H1 (cell line): ENCODE data around the gene PRIMA1. TPM values are rescaled to one million over a fixed set of nuclear protein-coding genes. Genes with fewer than 3 reads are reported as not detected.

Source experiments
- CTCF ChIA-PET: fragments of 300-600 bp; sonication (Branson Sonifier 250); formaldehyde crosslinking; loops from one replicate; lab custom pipeline; 2021; ENCODE audit not compliant: partially characterized antibody; lab: Charles Lee
- POLR2A ChIA-PET: fragments of 300-600 bp; sonication (Branson Sonifier 250); formaldehyde crosslinking; loops from one replicate; lab custom pipeline; 2021; ENCODE audit warnings: inconsistent platforms; ENCODE audit not compliant: partially characterized antibody; lab: Charles Lee
- DNase-seq, 2 experiments: peaks; one replicate each; pipeline versions ENCODE4 v3.0.0 to v3.0.0-alpha.2; 2010 to 2022; ENCODE audit warnings: low spot score in 2 of 2, low read depth in 1 of 2, mixed read lengths in 1 of 2
- FAIRE-seq: peaks from 2 replicates; lab custom pipeline; 2011; peaks lifted over from hg19 to GRCh38; lab: Jason Lieb, UNC
- H2AFZ ChIP-seq: 2 replicates; pipeline ENCODE4 v1.8.1; 2012; ENCODE audit warnings: low read length, inconsistent platforms
- H2AK5ac ChIP-seq: 2 replicates; pipeline ENCODE4 v1.6.1; 2013; ENCODE audit warnings: low read depth, low read length
- H2BK120ac ChIP-seq: replicated peaks from 2 replicates; pipeline ENCODE3; 2013; ENCODE audit warnings: low read depth, low read length, inconsistent platforms
- H2BK12ac ChIP-seq: 2 replicates; pipeline ENCODE4 v1.6.1; 2013; ENCODE audit warnings: low read depth, low read length
- H2BK15ac ChIP-seq: 2 replicates; pipeline ENCODE4 v1.6.1; 2013; ENCODE audit warnings: low read length
- H2BK20ac ChIP-seq: 2 replicates; pipeline ENCODE4 v1.6.1; 2013; ENCODE audit warnings: low read length
- H2BK5ac ChIP-seq: 2 replicates; pipeline ENCODE4 v1.6.1; 2013; ENCODE audit warnings: low read depth, low read length
- H3K14ac ChIP-seq: 2 replicates; pipeline ENCODE4 v1.6.1; 2013; ENCODE audit warnings: inconsistent platforms; ENCODE audit not compliant: insufficient read length
- H3K18ac ChIP-seq: 2 replicates; pipeline ENCODE4 v1.6.1; 2013; ENCODE audit warnings: low read length; ENCODE audit errors: extremely low read depth
- H3K23ac ChIP-seq: 2 replicates; pipeline ENCODE4 v1.6.1; 2013; ENCODE audit warnings: inconsistent platforms; ENCODE audit not compliant: insufficient read length
- H3K23me2 ChIP-seq: 2 replicates; pipeline ENCODE4 v1.6.1; 2013; ENCODE audit warnings: low read depth, low read length
- H3K27ac ChIP-seq: 2 replicates; pipeline ENCODE4 v1.6.1; 2011; ENCODE audit warnings: low read depth, low read length, inconsistent platforms
- H3K27me3 ChIP-seq, 4 experiments: replicated peaks in 1 of 4; 1 replicate in 1 of 4; 2 replicates in 3 of 4; pipeline versions ENCODE4 v1.6.1 to v1.8.1; 2011 to 2013; ENCODE audit warnings: low read length in 3 of 4, mild to moderate bottlenecking in 3 of 4, inconsistent platforms in 2 of 4, mixed read lengths in 2 of 4, moderate library complexity in 1 of 4; ENCODE audit not compliant: control insufficient read depth in 3 of 4, insufficient read depth in 3 of 4; ENCODE audit errors: extremely low read depth in 1 of 4
- H3K36me3 ChIP-seq, 4 experiments: 2 replicates each; pipeline versions ENCODE4 v1.6.1 to v1.8.1; 2011 to 2013; ENCODE audit warnings: mild to moderate bottlenecking in 4 of 4, low read length in 3 of 4, moderate library complexity in 2 of 4, control low read depth in 1 of 4, inconsistent platforms in 1 of 4; ENCODE audit not compliant: insufficient read depth in 4 of 4, control insufficient read depth in 2 of 4
- H3K4ac ChIP-seq: replicated peaks from 2 replicates; pipeline ENCODE3; 2013; ENCODE audit warnings: low read length, low read depth, mixed read lengths, inconsistent platforms; ENCODE audit not compliant: insufficient read length
- H3K4me1 ChIP-seq, 4 experiments: replicated peaks in 1 of 4; 1 replicate in 1 of 4; 2 replicates in 3 of 4; pipeline versions ENCODE4 v1.6.1 to v1.8.1; 2011 to 2013; ENCODE audit warnings: low read length in 3 of 4, inconsistent platforms in 2 of 4, mixed read lengths in 1 of 4; ENCODE audit not compliant: insufficient read depth in 4 of 4, control insufficient read depth in 3 of 4
- H3K4me2 ChIP-seq, 2 experiments: 2 replicates each; pipeline versions ENCODE4 v1.6.1 to v1.8.1; 2011 to 2013; ENCODE audit warnings: low read depth in 2 of 2, low read length in 2 of 2, control low read depth in 1 of 2, inconsistent platforms in 1 of 2, mild to moderate bottlenecking in 1 of 2; ENCODE audit not compliant: insufficient read depth in 1 of 2
- H3K4me3 ChIP-seq, 4 experiments: fragments of 200-600, 300-600 bp in 1 of 4; sonication (generic), shearing (Covaris generic), sonication (Bioruptor Twin) in 1 of 4; 2 replicates each; pipeline versions ENCODE4 v1.5.1 to v1.8.1; 2011 to 2016; ENCODE audit warnings: low read length in 4 of 4, low read depth in 3 of 4, control low read depth in 2 of 4, inconsistent platforms in 2 of 4, mild to moderate bottlenecking in 2 of 4, mixed read lengths in 1 of 4, moderate library complexity in 1 of 4; ENCODE audit not compliant: insufficient read depth in 2 of 4; ENCODE audit errors: extremely low read depth in 1 of 4
- H3K56ac ChIP-seq: replicated peaks from 2 replicates; pipeline ENCODE3; 2013; ENCODE audit warnings: low read depth, mild to moderate bottlenecking, mixed read lengths, low read length, inconsistent platforms; ENCODE audit not compliant: insufficient read length
- H3K79me1 ChIP-seq: 2 replicates; pipeline ENCODE4 v1.6.1; 2013; ENCODE audit warnings: low read depth, low read length, control low read depth
- H3K79me2 ChIP-seq, 2 experiments: 2 replicates each; pipeline versions ENCODE4 v1.6.1 to v1.8.1; 2012 to 2013; ENCODE audit warnings: low read length in 2 of 2, mild to moderate bottlenecking in 2 of 2, inconsistent platforms in 1 of 2; ENCODE audit not compliant: insufficient read depth in 2 of 2, control insufficient read depth in 1 of 2
- H3K9ac ChIP-seq, 4 experiments: replicated peaks in 1 of 4; 1 replicate in 1 of 4; 2 replicates in 3 of 4; pipeline versions ENCODE4 v1.6.1 to v1.8.1; 2011 to 2013; ENCODE audit warnings: low read depth in 3 of 4, low read length in 3 of 4, control low read depth in 2 of 4, mild to moderate bottlenecking in 2 of 4, moderate library complexity in 2 of 4, inconsistent platforms in 1 of 4; ENCODE audit errors: extremely low read depth in 1 of 4
- H3K9me3 ChIP-seq, 2 experiments: 2 replicates each; pipeline versions ENCODE4 v1.6.1 to v1.8.1; 2012 to 2013; ENCODE audit warnings: mild to moderate bottlenecking in 2 of 2, moderate library complexity in 2 of 2, control low read depth in 1 of 2, inconsistent platforms in 1 of 2, low read depth in 1 of 2, low read length in 1 of 2, mixed read lengths in 1 of 2; ENCODE audit not compliant: insufficient read depth in 2 of 2
- H4K20me1 ChIP-seq, 2 experiments: replicated peaks in 1 of 2; 2 replicates each; pipeline versions ENCODE3 to v1.8.1; 2011 to 2013; ENCODE audit warnings: inconsistent platforms in 2 of 2, low read length in 2 of 2, mild to moderate bottlenecking in 1 of 2; ENCODE audit not compliant: insufficient read depth in 2 of 2, control insufficient read depth in 1 of 2
- H4K5ac ChIP-seq: 2 replicates; pipeline ENCODE4 v1.6.1; 2013; ENCODE audit warnings: low read length, low read depth, mixed read lengths, inconsistent platforms; ENCODE audit not compliant: insufficient read length
- H4K8ac ChIP-seq: 2 replicates; pipeline ENCODE4 v1.8.0; 2013; ENCODE audit warnings: mild to moderate bottlenecking, moderate library complexity, low read length, inconsistent platforms; ENCODE audit not compliant: insufficient read depth; ENCODE audit errors: extremely low read depth
- H4K91ac ChIP-seq: replicated peaks from 2 replicates; pipeline ENCODE3; 2013; ENCODE audit warnings: low read length, mixed read lengths, inconsistent platforms; ENCODE audit not compliant: insufficient read length
- BCL11A ChIP-seq, 2 experiments: IDR thresholded peaks; one replicate each; pipeline ENCODE4 v1.6.1; 2011; ENCODE audit warnings: low read depth in 2 of 2, low read length in 2 of 2, mild to moderate bottlenecking in 2 of 2
- CBX8 ChIP-seq: fragments of 300-800, 300-1000 bp; sonication (generic); IDR thresholded peaks from 2 replicates; pipeline ENCODE4 v1.7.1; 2016; ENCODE audit warnings: low read depth, low read length, borderline replicate concordance
- CTBP2 ChIP-seq: IDR thresholded peaks from 2 replicates; pipeline ENCODE4 v1.7.0; 2011; ENCODE audit warnings: borderline replicate concordance, mild to moderate bottlenecking, moderate library complexity, mixed read lengths, low read length; ENCODE audit not compliant: insufficient read depth, insufficient read length
- GTF2F1 ChIP-seq: IDR thresholded peaks from 2 replicates; pipeline ENCODE4 v1.6.1; 2012; ENCODE audit warnings: low read depth, low read length, improper control_type of control experiment, borderline replicate concordance
- JUN ChIP-seq: IDR thresholded peaks from 2 replicates; pipeline ENCODE4 v1.6.1; 2011; ENCODE audit warnings: low read depth, mild to moderate bottlenecking, improper control_type of control experiment, low read length
- MAX ChIP-seq: IDR thresholded peaks from 2 replicates; pipeline ENCODE4 v1.6.1; 2012; ENCODE audit warnings: inconsistent platforms
- RNF2 ChIP-seq: fragments of 200-900, 300-1000 bp; sonication (generic); IDR thresholded peaks from 2 replicates; pipeline ENCODE4 v1.7.1; 2016; ENCODE audit warnings: borderline replicate concordance, low read depth, mild to moderate bottlenecking, antibody characterized with exemption, low read length; ENCODE audit not compliant: poor library complexity, severe bottlenecking; ENCODE audit errors: missing control alignments
- TCF12 ChIP-seq: IDR thresholded peaks from 2 replicates; pipeline ENCODE4 v1.6.1; 2011; ENCODE audit warnings: low read depth, mild to moderate bottlenecking, low read length
- USF2 ChIP-seq: IDR thresholded peaks from 2 replicates; pipeline ENCODE4 v1.6.1; 2011; ENCODE audit warnings: low read length, improper control_type of control experiment
- ZNF274 ChIP-seq: IDR thresholded peaks from 2 replicates; pipeline ENCODE4 v1.7.0; 2012; ENCODE audit warnings: low read length, borderline replicate concordance; ENCODE audit errors: extremely low read depth
- WGBS, 2 experiments: shearing (Covaris generic) in 1 of 2; methylation state at CpG; one replicate each; pipeline versions ENCODE4 v1.1.6 to v1.1.7; 2013 to 2015; ENCODE audit warnings: low lambda C conversion rate in 2 of 2, mixed read lengths in 2 of 2, inconsistent platforms in 1 of 2, low coverage in 1 of 2, missing lambda C conversion rate in 1 of 2; ENCODE audit not compliant: insufficient replicate concordance in 2 of 2, insufficient coverage in 1 of 2, insufficient read length in 1 of 2; ENCODE audit errors: extremely low coverage in 1 of 2, missing lambda C conversion rate in 1 of 2; 5-methylcytosine and 5-hydroxymethylcytosine counted together
- polyA plus RNA-seq, 7 experiments: library from polyadenylated mRNA; depleted of rRNA in 3 of 7; stranded (reverse) in 5 of 7; unstranded in 2 of 7; fragments of >200 nt in 5 of 7; fragments of 200-250 nt in 2 of 7; gene quantifications; 1 replicate in 5 of 7; 2 replicates in 1 of 7; 4 replicates in 1 of 7; pipeline versions ENCODE4 v1.2.1 to v1.2.3, GENCODE V29; 2011 to 2013; ENCODE audit warnings: missing spikeins in 2 of 7, mixed read lengths in 2 of 7
- total RNA-seq: library from RNA; stranded (reverse); fragmentation: NEBNext Ultra II Directional; extraction: Animal tissue kit (Norgen Biotek cat#: 25700); gene quantifications from 2 replicates; pipeline ENCODE4 v1.2.1, GENCODE V29; 2021

PRIMA1 gene
- total and polyA plus RNA-seq, 2 of the 8 experiments (the other 6 are each of a cell fraction or from before 2014, with no cell fraction given) = 2.8 to 4.5 TPM

GRCh38 chr14:93778856-93779629, 9.2 kb downstream of the PRIMA1 start:
- POLR2A ChIA-PET = no interaction called here
- Histone ChIP-seq H3K56ac (no peak overlapping the region), H3K23ac (no peak overlapping the region), H3K9ac (no peak overlapping the region), H2BK5ac (no peak overlapping the region), H2AK5ac (no peak overlapping the region), H3K27me3 (no peaks in the 10 kb centered on the region), H3K14ac (no peak overlapping the region), H2BK15ac (no peak overlapping the region), H4K5ac (no peak overlapping the region), H2BK20ac (no peak overlapping the region), H4K8ac (no peak overlapping the region), H4K20me1 (no peaks in the 10 kb centered on the region), H3K79me2 (no peaks in the 10 kb centered on the region), H3K36me3 (peaks cover 0 to 5% (median 0%) of the 10 kb centered on the region in 4 experiments; a peak in 1 of 8 replicates), H3K9me3 (no peaks in the 10 kb centered on the region), H3K4me3 (no peak overlapping the region), H2AFZ (no peak overlapping the region), H4K91ac (no peak overlapping the region), H2BK120ac (no peak overlapping the region), H3K23me2 (no peaks in the 10 kb centered on the region), H3K4me1 (peaks cover 0 to 3% (median 0%) of the 10 kb centered on the region in 4 experiments; a peak in 2 of 7 replicates), H3K4me2 (no peak overlapping the region), H3K18ac (no peak overlapping the region; the same call in 1 of the 2 replicates), H2BK12ac (no peak overlapping the region), H3K27ac (no peak overlapping the region), H3K4ac (no peak overlapping the region), H3K79me1 (no peaks in the 10 kb centered on the region)
- DNase-seq = no peak
- CTCF ChIA-PET = interaction anchor here (2.6 kb wide), 1 partner anchor 125 kb away, joined by 10 read pairs; no protein-coding TSS in a partner anchor
- no peak for FAIRE-seq
- 90% methylated on average over 9 of the region's 20 CpGs; no CpG with 5 or more reads in 1 of the 2 experiments for WGBS, 2 experiments
- TF ChIP-seq USF2 (no peak), CBX8 (no peak), CTBP2 (no peak), BCL11A (IDR thresholded peaks at IDR 0.05; ENCODE audit: low read depth in 2 of 2, low read length in 2 of 2) (no peak), RNF2 (no peak), GTF2F1 (no peak), ZNF274 (no peak), MAX (no peak), JUN (no peak), TCF12 (no peak)
